COR-L47 (cell line): Measurements from ENCODE around the gene BTNL2.

Experiments used
- DNase-seq: peaks from one replicate; lab custom pipeline; 2025; lab: John Stamatoyannopoulos, UW

Gene BTNL2

GRCh38 chr6:32413427-32414047, 6.6 kb upstream of the BTNL2 start:
- peak; percentile 56 for DNase-seq

- DNase-seq, result no peak
These were observed 4.8 kb upstream of the BTNL2 start for GRCh38 chr6:32411566-32412327.

- no peak for DNase-seq
These were observed 3.9 kb upstream of the BTNL2 start for GRCh38 chr6:32410906-32411305.

- no peak for DNase-seq
These were observed 784 bp downstream of the BTNL2 start for GRCh38 chr6:32406197-32406596.

- no peak for DNase-seq
These were observed 1.3 kb downstream of the BTNL2 start for GRCh38 chr6:32405656-32406055.

- DNase-seq, result no peak
These were observed 4.2 kb downstream of the BTNL2 start for GRCh38 chr6:32402812-32403211.

GRCh38 chr6:32401284-32401963, 5.6 kb downstream of the BTNL2 start:
- DNase-seq, result no peak

DNA sequence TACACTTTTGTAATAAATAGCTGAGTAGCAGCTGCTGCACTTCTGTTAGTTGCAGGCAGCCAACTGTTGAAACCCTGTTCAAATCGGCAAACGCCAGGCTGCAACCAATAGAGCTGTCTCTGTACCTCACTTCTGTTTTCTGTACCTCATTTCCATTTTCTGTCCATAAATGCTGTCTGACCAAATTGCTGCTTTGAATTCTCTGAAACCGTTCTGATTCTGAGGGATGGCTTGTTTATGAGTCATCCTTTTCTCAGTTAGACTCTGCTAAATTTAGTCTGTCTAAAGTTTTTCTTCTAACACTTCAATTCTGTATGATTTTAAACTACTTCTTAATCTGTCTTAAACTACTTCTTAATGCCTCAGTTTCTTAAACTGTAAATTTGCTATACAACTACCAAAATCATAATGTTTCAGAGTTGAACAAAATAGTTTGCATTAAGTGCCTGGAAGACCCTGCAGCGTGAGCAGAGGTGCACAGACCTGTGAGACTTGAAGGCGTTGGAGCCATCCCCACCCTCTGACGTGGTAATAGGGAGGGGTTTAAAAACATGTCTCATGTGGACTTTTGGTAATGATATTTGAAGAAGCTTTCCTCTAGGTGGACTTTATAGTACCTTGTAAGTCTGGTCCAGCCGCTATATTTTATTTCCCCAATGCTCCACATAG, 9.6 kb downstream of the BTNL2 start:
- DNase-seq, result no peak

DNA sequence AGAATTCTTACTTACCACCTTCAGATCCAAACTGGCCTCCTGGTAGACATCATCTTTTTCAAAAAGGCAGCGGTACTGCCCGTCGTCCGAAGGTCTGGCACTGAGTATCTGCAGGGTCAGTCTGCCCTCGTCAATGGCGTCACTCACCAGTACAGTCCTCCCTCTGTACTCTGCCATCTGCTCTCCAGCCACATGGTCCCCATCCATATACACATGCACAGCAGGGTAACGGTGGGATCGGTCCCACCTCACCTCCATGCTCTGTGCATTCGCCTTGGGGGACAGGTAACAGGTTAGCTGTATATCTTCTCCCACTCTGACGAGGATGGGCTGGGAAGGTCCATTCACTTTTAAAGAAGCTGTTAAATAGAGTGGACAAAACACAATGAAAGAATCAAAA, 11.0 kb downstream of the BTNL2 start:
- no peak for DNase-seq

- DNase-seq, result no peak
These were observed 13.1 kb downstream of the BTNL2 start for GRCh38 chr6:32393665-32394420.

- no peak for DNase-seq
These were observed 15.5 kb downstream of the BTNL2 start for GRCh38 chr6:32391505-32391904.

DNA sequence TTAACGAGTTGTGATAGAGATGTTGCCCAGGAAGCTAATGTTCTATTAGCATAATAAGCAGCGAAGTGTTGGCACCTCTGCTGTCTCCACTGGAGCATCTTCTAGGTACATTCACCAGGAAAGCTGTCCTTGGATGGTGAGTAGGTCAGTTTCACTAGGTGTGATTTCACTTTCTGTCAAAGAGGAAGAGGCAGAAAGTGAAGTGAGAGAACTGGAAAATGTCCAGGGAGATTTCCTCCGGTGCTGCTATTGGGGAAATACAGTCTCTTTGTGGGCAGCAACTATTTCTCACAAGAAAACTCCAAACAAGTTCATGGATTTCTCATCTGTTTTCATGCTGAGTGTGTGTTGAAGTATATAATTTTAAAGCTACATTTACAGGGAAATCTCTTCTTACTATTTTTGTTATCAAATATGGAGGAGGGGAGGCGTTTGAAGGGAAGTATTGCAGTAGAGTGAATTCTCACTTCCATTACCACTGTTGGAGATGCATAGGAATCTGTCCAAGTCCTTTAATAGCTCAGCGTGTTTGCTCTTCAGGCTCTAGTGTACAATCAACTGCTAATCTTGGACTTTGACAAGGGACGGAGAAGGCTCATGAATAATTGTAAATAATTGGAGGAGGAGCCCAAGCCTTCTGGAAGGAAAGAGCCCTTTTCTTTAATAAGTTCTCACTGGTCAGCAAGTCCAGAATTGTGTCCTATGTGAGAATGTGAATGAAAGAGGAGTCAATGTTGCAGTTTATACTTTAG, 19.2 kb downstream of the BTNL2 start:
- DNase-seq, result no peak

DNA sequence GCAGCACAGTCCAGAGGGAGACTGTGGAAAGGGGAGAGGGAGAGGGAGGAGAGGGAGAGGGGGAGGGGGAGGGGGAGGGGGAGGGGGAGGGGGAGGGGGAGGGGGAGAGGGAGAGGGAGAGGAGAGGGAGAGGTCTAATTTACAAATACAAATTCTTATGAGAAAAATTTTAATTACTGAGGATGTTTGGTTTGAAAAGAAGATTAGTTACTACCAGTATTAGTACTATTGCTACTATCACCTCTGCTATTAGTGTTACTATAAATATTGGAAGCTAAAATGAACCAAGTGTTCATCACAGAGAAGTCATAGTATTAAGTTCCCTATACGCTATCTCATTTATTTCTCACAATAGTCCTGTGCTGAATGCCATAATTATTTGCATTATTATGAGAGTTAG, 20.9 kb downstream of the BTNL2 start:
- DNase-seq, result no peak

GRCh38 chr6:32382757-32383420, 24.1 kb downstream of the BTNL2 start:
- no peak for DNase-seq

- DNase-seq, result no peak
These were observed 27.4 kb downstream of the BTNL2 start for GRCh38 chr6:32379545-32379944.

- DNase-seq, result no peak
These were observed 31.0 kb downstream of the BTNL2 start for GRCh38 chr6:32375739-32376529.

DNA sequence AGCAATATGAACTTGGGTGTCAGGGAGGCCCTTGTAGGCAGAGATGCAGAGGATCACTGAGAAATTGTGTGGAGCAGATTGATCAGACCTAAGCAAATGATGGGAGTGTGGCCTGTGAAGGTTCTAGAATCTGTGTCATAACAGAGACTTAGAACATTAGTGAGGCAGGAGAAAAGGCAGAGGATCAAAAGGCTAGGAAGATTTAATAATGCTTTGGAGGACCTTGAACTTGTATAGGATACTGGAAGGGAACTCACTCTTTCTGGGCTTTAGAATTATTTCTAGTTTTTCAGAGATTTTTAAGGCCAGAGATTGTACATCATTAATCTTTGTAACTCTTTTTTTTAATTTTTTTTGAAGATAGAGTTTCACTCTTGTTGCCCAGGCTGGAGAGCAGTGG, 35.2 kb downstream of the BTNL2 start, which contains the start of gene TSBP1:
Gene TSBP1, minus strand, starts transcription at position 101 of the 400 bp plus-strand sequence. CDS start 197 bp downstream, outside the sequence.
- DNase-seq, result no peak

- DNase-seq, result no peak
These were observed 35.8 kb downstream of the BTNL2 start for GRCh38 chr6:32371229-32371628.

GRCh38 chr6:32370505-32370904, 36.5 kb downstream of the BTNL2 start:
- DNase-seq, result no peak

- DNase-seq, result no peak
These were observed 37.3 kb downstream of the BTNL2 start for GRCh38 chr6:32369660-32370059.
